ENCODE data around the gene CSNK2A1.

CSNK2A1 gene

DNA sequence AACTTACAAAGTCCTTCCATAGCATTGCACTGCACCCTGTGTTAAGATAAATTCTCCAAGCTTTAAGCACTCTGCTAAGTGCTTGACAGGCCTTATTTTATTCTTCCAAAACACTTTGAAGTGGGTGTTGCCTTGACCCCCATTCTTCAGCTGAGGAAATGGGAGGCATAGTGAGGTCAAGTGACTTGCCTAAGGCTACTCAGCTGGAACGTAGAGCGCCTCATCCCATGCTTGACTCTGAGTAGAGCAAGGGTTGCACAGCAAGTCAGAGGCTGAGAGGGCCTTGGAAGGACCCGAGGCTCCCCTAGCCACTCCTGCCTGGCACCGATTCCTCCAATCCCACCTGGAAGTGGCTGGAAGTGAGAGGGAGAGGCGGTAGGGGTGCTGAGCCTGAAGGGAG is 19.6 kb upstream of the CSNK2A1 start:
- no peak for DNase-seq

DNA sequence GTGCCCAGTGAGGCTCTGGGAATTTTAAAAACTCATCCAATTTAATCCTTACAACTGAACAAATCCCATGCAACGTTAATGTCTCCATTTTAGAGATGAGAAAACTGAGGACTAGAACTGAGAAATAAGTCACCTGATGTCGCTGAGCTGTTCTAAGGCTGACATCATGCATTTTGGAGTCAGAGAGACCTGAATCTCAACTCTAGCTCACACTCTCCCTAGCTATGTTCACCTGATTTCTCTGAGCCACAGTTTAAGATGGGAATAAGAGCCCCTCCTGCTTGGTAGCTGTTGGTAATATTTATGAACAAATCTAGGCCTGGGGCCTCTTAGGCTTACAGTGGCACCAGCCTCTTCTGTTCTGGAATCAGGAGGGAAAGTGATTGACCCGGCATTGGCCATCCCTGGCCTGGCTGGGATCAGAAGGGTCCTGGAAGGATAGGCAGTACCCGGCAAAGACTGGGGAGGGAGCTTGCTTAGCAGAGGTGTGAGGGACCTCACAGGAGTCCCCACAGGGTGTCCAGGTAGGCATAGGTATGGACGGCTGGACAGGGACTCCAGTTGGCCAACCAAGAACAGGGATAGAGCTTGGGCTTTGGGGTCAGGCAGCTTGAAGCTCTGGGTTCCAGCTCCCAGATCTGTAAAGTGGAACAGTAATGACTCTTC is 18.8 kb upstream of the CSNK2A1 start:
- no peak for DNase-seq

DNA sequence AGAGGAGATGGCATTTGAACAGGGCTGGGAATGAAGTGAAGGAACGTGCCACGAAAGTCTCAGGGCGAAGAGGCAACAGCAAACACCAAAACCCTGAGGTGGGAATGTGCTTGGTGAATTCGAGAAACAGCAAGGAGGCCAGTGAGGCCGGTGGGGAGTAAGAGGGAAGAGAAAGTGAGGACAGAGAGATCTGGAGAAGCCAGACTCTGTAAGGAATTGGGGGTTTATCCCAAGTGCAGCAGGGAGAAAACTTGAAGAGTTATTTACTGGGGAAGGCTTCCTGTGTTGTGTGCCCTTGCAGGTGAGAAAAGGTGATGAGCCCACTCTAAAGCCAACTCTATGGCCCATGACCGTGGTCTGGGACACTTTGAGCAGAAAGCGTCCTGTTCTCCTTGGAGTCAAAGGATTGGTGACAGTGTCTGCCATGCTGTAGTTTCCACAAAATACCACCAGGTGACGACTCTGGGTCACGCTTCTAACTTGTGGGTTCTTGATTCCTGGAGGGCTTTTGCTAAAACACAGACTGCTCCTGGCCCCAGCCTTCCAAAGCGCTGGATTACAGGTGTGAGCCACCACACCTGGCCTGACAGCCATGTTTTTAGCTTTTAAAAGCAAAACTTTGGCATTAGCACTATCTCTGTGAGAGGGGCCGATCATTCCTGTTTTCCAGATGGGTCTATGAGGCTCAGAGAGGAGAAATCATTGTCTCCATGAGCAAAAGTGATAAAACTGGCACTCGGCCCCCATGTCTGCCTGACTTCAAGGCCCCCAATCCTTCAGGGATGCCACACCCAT is 18.0 kb upstream of the CSNK2A1 start:
- DNase-seq, result peak; percentile 49 to 86 (median 54)

DNA sequence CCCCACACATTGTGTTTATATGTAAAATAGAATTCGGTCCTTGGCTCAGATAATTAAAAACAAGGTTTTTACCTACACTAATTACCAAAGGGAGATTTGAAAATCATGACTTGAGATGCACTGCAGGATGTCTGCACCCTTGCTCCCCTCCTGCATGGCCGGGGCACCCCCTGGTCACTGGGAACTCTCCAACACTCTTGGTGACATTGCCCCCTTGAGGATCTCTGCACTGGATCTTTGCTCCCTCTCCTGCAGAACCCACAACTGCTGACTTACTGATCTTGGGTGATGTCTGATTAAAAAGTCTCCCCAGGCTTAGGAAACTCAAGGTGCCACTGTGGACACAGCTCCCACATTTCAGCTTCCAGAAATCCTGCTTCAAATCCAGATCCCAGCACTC is 17.1 kb upstream of the CSNK2A1 start:
- no peak for DNase-seq

DNA sequence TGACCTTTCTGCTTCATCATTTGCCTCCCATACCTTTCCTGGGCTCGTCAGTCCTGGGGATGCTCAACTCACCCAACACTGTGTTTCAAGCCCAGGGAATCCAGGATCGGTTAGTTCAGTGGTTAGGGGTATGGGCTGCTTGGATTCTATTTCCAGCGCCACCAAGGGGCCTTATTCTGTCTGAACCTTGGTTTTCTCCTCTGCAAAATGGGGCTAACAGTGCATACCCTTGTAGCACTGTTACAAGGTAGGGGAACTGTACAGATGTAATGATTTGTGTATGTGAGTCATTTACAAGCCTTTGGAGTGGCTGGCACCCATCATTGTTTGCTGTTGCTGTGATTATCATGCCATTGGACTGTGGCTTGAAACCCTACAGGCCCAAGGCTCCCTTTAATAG is 14.5 kb upstream of the CSNK2A1 start:
- no peak for DNase-seq

DNA sequence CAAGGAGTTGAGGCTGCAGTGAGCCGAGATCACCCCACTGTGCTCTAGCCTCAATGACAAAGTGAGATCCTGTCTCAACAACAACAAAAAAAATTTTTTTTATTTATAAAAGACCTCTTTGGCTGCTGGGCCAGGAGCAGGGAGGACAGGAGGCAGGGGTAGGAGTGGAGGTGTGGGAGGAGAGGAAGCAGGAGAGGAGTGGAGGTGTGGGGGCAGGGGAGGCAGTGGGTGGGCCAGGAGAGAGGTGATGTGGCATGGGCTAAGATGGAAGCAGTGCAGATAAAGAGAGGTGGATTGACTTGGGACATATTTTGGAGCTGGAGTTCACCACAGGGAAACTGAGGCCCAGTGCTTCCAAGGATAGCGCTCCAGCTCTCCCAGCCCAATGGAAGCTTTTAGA is 13.4 kb upstream of the CSNK2A1 start:
- DNase-seq, result no peak

DNA sequence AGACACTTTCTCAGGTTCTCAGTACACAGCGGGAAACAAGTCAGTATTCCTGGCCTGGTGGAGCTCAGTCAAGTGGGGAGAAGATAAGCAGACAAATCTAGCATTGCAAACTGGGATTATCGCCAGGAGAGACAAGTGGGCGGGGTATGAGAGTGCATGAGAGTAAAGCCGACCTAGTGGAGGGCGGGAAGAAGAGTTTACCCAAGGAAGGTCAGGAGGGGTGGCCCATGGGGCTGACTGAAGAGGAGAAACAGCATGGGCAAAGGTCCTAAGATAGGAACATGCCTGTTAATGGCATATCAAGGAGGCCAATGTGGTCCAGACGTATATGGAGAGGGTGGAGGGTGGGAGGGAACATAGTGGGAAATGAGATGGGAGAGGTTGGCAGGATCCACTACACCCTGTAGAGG is 12.4 kb upstream of the CSNK2A1 start:
- DNase-seq, result peak in 2 of 3 experiments; percentile 31 to 35

DNA sequence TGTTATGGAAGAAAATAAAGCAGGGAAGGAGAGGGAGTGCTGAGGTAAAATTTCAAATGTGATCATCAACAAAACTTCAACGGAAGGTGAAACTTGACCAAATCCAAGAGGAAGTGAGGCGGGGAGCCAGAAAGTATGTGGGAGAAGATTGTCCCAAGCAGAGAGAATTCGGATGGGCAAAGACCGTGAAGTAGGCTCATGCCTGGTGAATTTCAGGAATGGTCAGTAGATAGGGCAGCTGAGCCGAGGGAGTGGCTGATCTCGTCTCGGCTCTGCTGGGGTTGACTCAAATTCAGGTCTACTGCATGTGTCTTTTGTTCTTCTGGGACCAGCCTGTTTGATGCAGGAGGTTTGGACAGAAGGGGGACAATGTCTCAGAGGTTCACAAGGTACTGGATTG is 7.0 kb upstream of the CSNK2A1 start:
- DNase-seq, result no peak

DNA sequence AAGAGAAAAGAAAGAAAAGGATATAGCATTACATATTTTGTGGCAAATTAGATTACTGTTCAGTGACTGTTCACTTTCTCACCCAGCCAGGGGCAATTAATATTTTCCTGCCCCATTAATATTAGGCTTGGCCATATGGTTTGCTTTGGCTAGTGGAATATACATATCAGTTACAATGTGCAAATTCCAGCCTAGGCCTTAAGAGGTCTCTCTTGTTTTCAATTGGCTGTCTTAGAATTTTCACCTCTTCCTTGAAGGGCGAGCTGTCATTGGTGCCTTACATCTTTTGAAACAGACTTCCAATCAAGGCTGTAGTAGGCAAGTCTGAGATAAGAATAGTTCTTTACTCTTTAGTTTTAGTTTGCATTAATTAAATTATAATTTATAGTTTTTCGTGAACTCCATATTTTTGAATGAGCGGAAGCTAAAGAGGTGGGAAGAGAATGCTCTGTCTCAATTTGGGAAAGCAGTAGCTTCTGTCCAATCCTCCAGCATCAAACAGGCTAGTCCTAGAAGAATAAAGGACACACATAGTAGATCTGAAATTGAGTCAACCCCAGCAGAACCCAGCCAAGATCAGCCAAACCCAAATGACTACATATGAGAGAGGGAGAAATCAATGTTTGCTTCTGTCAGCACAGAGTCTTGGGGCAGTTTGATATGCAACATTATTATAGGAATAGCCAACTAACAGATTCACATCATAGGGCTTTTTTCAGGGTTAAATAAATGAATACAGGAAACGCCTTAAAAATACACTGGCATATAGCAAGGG is 6.3 kb upstream of the CSNK2A1 start:
- no peak for DNase-seq

DNA sequence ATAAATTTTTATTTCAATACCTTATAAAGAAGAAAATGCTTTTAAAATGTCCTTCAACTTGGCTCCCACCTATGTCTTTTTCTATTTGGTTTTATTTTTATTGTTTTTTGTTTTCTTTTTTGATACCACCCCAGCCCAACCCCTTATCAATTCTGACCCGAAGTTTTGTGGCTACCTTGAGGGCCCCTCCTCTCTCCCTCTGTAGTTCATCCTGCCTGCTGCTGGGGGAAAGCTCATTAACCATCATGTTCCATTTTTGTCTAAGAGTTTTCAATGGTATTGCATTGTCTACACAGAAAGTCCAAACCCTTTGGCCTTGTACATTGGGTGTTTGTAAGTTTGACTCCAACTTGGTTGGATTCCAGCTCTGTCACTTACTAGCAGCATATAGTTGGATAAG is 5.3 kb upstream of the CSNK2A1 start:
- DNase-seq, result no peak

DNA sequence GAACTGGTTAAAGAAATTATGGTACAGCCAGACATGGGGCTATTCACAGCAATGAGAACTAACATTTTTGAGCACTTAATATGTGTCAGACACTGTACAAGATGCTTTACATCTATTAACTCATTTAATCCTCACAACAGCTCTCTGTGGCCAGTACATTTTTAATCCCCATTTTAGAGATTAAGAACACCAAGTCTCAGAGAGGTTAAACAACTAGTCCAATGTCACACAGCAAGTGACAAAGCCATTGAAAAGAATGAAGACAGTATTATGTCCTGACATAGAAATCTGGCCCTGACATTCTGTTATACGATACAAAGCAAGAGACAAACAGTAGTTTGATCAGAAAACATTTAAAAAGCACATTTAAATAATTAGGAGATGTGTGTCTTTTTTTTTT is 3.8 kb upstream of the CSNK2A1 start:
- DNase-seq, result no peak

DNA sequence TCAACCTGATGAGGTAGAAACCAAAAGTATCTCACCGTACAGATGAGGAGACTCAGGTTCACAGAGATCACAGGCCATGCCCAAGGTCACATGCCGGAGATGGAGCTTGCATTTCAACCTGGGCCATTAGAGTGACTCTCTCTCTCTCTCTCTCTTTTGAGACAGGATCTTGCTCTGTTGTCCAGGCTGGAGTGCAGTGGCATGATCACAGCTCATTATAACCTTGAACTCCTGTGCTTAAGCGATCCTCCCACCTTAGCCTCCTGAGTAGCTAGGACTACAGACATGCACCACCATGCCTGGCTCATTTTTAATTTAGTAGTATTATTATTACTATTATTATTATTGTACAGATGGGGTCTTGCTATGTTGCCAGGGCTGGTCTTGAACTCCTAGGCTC is 2.8 kb upstream of the CSNK2A1 start:
- no peak for DNase-seq

DNA sequence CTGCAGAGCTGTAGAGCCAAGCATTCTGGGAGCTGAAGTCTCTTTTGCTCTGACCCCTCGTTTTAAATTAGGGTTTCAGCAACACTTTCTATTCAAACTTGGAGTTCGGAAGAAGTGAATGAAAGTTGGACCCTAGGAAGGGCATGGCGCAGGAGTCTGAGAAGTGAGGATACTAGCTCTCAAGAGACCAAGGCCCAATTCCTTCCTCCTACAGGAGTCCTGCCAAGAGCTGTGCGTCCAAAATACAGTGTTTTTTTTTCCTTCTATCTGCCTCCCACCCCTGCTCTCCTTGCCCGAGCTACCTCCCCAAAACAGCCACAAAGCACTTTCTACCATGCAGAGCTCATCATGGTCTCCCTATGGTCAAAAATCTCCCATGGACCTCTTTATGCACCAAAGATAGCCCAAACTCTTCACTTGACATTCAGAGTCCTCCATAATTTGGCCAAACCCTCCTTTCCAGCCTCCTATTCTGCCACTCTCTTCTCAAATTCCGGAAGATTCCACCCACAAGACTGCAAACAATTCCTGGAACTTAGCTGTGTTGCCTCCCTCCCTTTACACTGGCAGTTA is 649 bp upstream of the CSNK2A1 start:
- no peak for DNase-seq

DNA sequence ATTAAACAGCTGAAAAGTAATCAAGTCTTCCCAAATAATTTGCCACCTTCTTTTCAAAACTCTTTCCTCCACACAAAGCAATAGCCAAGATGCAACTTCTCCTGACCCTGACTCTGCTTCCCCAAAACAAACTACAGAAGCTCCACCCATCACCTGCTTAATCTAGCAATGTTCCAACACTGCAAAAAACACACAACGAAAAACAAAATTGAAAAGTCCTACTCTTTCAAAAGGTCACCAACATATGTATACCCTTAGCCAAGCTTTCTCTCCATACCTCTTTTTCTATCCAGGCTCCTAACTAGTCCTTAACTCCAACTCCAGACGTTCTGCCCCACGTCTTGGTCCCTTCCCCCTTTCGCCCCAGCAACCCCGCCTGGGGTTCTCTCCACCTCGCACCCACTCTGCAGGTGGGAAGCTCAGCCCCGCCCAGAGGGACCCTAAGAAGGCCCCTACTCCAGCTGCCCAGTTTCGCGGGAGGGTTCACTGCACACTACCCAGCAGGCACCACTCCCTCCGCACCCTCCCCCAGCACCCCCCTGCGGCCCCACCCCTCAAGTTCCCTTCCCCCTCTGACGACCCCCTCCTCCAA is 717 bp downstream of the CSNK2A1 start:
- DNase-seq, result peak in 1 of 3 experiments; percentile 70

DNA sequence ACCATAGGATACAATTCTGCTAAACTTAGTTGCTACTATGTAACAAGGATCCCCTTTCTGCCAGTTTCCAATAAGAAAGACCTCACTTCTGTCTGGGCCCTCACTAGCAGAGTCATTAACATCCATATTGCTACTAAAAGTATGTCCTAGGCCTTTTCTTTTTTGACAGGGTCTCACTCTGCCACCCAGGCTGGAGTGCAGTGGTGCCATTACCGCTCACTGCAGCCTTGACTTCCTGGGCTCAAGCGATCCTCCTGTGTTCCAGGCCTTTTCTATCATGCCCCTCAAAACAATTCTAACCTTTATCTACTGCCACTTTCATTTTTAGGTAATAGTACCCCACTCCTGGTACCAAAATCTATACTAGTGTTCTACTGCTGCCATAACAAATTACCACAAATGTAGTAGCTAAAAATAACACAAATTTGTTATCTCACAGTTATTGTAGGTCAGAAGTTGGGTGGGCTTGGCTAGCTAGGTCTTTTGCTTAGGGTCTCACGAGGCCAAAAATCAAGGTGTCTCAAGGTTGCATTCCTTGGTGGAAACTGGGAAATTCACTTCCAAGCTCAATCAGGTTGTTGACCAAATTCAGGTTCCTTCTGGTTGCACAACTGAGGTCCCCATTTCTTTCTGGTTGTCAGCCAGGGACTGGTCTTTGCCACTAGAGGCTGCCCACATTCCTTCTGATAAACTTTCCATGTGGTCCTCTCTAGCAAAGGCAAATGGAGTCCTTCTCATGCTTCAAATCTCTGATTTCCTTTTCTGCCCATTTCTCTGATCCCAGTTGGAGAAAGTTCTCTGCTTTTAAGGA is 3.0 kb downstream of the CSNK2A1 start:
- no peak for DNase-seq

DNA sequence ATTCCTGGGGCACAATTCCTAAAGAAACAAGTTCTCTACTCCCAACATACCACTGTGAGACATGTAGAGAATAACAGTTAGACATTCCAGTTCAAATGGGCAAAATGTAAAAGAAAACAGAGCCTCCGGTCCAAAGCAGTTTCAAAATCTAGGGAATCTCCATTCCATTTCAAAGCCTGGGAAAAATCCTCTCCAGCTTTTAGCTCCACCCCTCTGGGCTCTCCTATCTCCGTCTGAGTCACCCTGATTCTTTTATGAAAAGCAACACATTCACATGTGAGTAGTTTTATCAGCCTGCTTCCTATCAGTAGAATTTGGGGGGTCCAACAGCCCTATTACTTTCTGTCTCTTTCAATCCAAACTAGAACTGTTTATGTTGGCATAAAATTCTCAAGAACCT is 3.7 kb downstream of the CSNK2A1 start:
- DNase-seq, result no peak

DNA sequence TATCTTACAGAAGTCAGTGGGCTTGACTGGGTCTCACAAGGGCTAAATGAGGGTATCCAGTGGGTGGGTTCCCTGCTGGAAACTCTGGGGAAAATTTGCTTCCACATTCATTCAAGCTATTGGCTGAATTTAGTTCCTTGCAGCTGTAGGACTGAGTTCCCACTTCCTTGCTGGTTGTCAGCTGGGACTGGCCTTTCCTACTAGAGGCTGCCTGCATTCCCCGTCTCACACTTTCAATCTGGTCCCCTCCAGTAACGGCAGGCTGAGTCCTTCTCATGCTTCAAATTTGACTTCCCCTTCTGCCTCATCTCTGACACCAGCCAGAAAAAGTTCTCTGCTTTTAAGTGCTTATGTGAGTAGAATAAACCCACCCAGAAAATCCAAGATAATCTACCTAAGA is 4.4 kb downstream of the CSNK2A1 start:
- DNase-seq, result no peak

DNA sequence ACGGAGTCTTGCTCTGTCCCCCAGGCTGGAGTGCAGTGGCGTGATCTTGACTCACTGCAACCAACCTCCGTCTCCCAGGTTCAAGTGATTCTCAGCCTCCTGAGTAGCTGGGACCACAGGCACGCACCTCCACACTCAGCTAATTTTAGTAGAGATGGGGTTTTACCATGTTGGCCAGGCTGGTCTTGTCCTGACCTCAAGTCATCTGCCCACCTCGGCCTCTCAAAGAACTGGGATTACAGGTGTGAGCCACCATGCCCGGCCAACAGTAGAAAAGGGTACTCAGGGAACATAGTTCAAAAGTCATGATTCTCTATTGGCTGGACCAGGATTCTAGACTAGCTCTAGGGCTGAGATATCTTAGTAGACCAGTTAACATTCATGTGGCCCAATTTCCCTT is 5.6 kb downstream of the CSNK2A1 start:
- DNase-seq, result no peak

DNA sequence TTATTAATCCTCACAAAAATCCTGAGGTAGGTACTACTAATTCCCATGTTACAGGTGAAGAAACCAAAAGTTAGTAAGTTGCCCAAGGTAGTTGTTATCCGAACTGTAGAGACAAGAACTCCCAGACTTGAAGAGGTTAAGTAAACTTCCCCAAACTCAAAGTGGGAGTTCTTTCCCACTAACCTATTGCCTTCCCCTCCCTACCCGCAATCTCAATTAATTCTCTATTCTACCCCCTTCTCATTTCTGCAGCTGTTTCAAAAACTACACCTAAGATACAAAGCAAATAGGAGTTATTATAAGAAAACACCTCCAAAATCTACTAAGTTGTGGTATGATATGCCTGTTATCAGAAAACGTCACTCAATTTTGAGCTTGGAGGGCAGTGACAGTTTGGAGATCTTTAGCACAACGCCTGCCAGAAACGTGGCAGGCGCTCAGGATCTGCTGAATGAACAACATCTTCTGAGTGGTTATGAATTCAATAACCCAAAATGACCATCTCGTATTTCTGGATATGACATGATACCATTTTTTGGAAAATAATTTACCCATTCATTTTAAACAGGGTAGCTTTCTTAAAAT is 7.1 kb downstream of the CSNK2A1 start:
- DNase-seq, result no peak

DNA sequence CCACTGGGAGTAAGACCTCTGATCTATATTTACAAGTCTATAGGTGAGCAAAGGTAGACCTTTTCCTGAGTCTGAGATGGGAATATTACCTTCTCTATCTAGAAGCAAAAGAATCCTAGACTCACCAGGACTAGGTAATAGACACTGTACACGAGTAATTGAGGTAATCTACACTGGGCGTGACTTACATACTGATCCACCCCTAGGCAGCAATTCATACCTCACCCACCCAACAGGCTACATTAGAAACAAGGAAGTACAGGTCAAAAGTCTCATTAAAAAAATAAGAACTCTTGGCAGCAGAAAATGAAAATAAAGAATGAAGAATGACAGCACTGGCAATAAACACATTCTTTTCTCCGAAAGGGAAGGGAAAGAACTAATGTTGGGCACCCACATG is 7.6 kb downstream of the CSNK2A1 start:
- no peak for DNase-seq

DNA sequence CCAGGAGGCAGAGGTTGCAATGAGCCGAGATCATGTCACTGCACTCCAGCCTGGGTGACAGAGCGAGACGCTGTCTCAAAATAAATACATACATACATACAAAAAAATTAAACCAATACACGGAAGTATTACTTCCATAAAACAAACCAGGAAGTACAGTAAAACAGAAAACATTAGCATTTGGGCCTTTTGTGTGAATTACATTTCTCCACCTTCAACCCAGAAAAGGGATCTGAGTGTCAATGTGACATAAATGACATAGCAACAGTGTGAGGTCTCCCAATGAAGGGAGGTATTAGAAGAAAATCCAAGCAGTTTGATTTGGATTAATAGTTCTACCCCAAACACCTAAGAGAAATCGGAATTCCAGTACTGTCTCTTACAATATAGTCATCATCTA is 10.1 kb downstream of the CSNK2A1 start:
- DNase-seq, result no peak

DNA sequence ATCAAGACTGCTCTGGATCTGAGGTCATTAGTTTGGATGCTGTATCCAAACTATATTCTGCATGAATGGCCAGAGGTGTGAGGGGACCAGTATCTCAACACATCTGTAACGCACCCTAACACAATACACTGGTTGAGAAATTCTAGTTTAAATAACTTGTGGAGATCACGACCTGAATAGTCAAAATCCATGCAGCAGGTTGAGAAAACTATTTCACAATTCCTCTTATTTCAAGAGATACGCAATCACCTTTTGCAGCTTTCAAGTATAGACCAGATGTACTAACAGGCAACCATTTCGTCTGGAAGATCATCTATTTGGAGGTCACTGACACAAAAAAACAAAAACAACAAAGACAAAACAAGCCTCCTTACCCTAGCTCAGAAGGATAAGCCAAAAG is 11.1 kb downstream of the CSNK2A1 start:
- no peak for DNase-seq
